ENCODE results near the gene EXOC3L4.
"Not testable (repeated sequence)": the region's sequence is repeated elsewhere in the genome, so short reads cannot be mapped to it uniquely, and the experiment has no call there.

Gene EXOC3L4

GRCh38 chr14:103135333-103136260, 41.1 kb downstream of the EXOC3L4 start:
- peak in 1 of 2 donors; percentile 16 for DNase-seq

- peak in 1 of 2 donors; percentile 52 for DNase-seq
Observed at GRCh38 chr14:103136388-103137271, 42.1 kb downstream of the EXOC3L4 start.

- no peak for DNase-seq
Observed at GRCh38 chr14:103137689-103138300, 43.3 kb downstream of the EXOC3L4 start.

GRCh38 chr14:103138301-103139131, 44.0 kb downstream of the EXOC3L4 start:
- DNase-seq = peak; percentile 70 to 90

GRCh38 chr14:103139132-103140025, 44.9 kb downstream of the EXOC3L4 start:
- no peak for DNase-seq

- peak; percentile 75 to 83 for DNase-seq
Observed at GRCh38 chr14:103140316-103141109, 46.0 kb downstream of the EXOC3L4 start.

- DNase-seq = peak in 1 of 2 donors; percentile 28
Observed at GRCh38 chr14:103141117-103141796, 46.7 kb downstream of the EXOC3L4 start.

- DNase-seq = no peak
Observed at GRCh38 chr14:103142026-103142425, 47.5 kb downstream of the EXOC3L4 start.

GRCh38 chr14:103142721-103143302, 48.3 kb downstream of the EXOC3L4 start:
- DNase-seq = peak in 1 of 2 donors; percentile 48

- peak in 1 of 2 donors; percentile 29 for DNase-seq
Observed at GRCh38 chr14:103143506-103143905, 49.0 kb downstream of the EXOC3L4 start.

GRCh38 chr14:103144085-103144484, 49.6 kb downstream of the EXOC3L4 start:
- no peak for DNase-seq

GRCh38 chr14:103146141-103146709, 51.7 kb downstream of the EXOC3L4 start:
- no peak for DNase-seq

- no peak for DNase-seq
Observed at GRCh38 chr14:103149351-103150237, 55.1 kb downstream of the EXOC3L4 start.

- DNase-seq = peak in 1 of 2 donors; percentile 57
Observed at GRCh38 chr14:103151270-103151945, 56.9 kb downstream of the EXOC3L4 start.

- DNase-seq = peak; percentile 86 to 90
Observed at GRCh38 chr14:103155010-103155409, 60.5 kb downstream of the EXOC3L4 start.

- DNase-seq = not testable (repeated sequence)
Observed at GRCh38 chr14:103155416-103155815, 60.9 kb downstream of the EXOC3L4 start.

GRCh38 chr14:103155826-103156394, 61.4 kb downstream of the EXOC3L4 start:
- DNase-seq = no peak

Measured in inflammatory macrophage treated with lipopolysaccharide for 1 hour (primary cell).